T follicular helper cell (primary cell): Measurements from ENCODE around the gene ZMYND8.
"Not testable (repeated sequence)": the region's sequence is repeated elsewhere in the genome, so short reads cannot be mapped to it uniquely, and the experiment has no call there.

ENCODE experiments used
- DNase-seq: peaks from one replicate; pipeline ENCODE4 v3.0.0-alpha.2; 2020; ENCODE audit warnings: low read depth

Gene ZMYND8

GRCh38 chr20:47246061-47246777 lies 110.3 kb downstream of the ZMYND8 start:
- no peak for DNase-seq

GRCh38 chr20:47245166-47245565 lies 111.3 kb downstream of the ZMYND8 start:
- DNase-seq, result not testable (repeated sequence)

GRCh38 chr20:47244451-47244850 lies 112.0 kb downstream of the ZMYND8 start:
- no peak for DNase-seq

GRCh38 chr20:47243532-47244305 lies 112.8 kb downstream of the ZMYND8 start:
- no peak for DNase-seq

GRCh38 chr20:47243003-47243402 lies 113.5 kb downstream of the ZMYND8 start:
- no peak for DNase-seq

- no peak for DNase-seq
These were observed 115.1 kb downstream of the ZMYND8 start for GRCh38 chr20:47241345-47241781.

GRCh38 chr20:47240096-47240495 lies 116.4 kb downstream of the ZMYND8 start:
- DNase-seq, result not testable (repeated sequence)

- DNase-seq, result no peak
These were observed 116.8 kb downstream of the ZMYND8 start for GRCh38 chr20:47239719-47240067.

- no peak for DNase-seq
These were observed 117.5 kb downstream of the ZMYND8 start for GRCh38 chr20:47238780-47239718.

- DNase-seq, result no peak
These were observed 118.8 kb downstream of the ZMYND8 start for GRCh38 chr20:47237715-47238114.

GRCh38 chr20:47236639-47236900 lies 119.9 kb downstream of the ZMYND8 start:
- no peak for DNase-seq

- no peak for DNase-seq
These were observed 120.5 kb downstream of the ZMYND8 start for GRCh38 chr20:47235853-47236638.

GRCh38 chr20:47235111-47235510 lies 121.4 kb downstream of the ZMYND8 start:
- no peak for DNase-seq

- DNase-seq, result no peak
These were observed 122.9 kb downstream of the ZMYND8 start for GRCh38 chr20:47233333-47234188.

GRCh38 chr20:47232518-47232917 lies 124.0 kb downstream of the ZMYND8 start:
- no peak for DNase-seq

GRCh38 chr20:47231382-47232039 lies 125.0 kb downstream of the ZMYND8 start:
- no peak for DNase-seq

- DNase-seq, result no peak
These were observed 125.7 kb downstream of the ZMYND8 start for GRCh38 chr20:47230811-47231256.

- DNase-seq, result no peak
These were observed 127.8 kb downstream of the ZMYND8 start for GRCh38 chr20:47228654-47229053.

GRCh38 chr20:47227576-47227975 lies 128.9 kb downstream of the ZMYND8 start:
- no peak for DNase-seq

- no peak for DNase-seq
These were observed 129.4 kb downstream of the ZMYND8 start for GRCh38 chr20:47227119-47227518.
